Measurements from ENCODE around the gene KCTD1. TPM values are rescaled to one million over a fixed set of nuclear protein-coding genes. Genes with fewer than 3 reads are reported as not detected.

Gene KCTD1
- total and polyA plus RNA-seq, 9 donors = 10.7 to 31.1 (median 22.5) TPM

- Histone ChIP-seq H3K27ac (no peak overlapping the region), H3K36me3 (no peaks in the 10 kb centered on the region), H3K4me1 (ENCODE audit: insufficient read depth) (peaks cover 16% of the 10 kb centered on the region), H3K9me3 (no peaks in the 10 kb centered on the region), H3K4me3 (no peak overlapping the region), H3K27me3 (no peaks in the 10 kb centered on the region)
- no peak for TF ChIP-seq POLR2A (IDR thresholded peaks at IDR 0.05)
- TF ChIP-seq CTCF (IDR thresholded peaks at IDR 0.05) = no peak
- no peak for TF ChIP-seq EP300 (IDR thresholded peaks at IDR 0.05)
- 90 to 93% (median 92%) methylated on average over 4 of the region's 4 CpGs for WGBS, 3 donors
- no peak for DNase-seq
- intact Hi-C loops (cut with DNase I) = loop anchor here in 2 of 4 donors (10.0 kb wide), 4 partner anchors 83 to 167 kb away; no protein-coding TSS in a partner anchor
Observed at GRCh38 chr18:26551695-26552081, 3.3 kb upstream of the KCTD1 start.

GRCh38 chr18:26550998-26551694 is 2.8 kb upstream of the KCTD1 start:
- intact Hi-C loops (cut with DNase I) = loop anchor here in 2 of 4 donors (10.0 kb wide), 4 partner anchors 84 to 166 kb away; no protein-coding TSS in a partner anchor
- 20 to 28% (median 23%) methylated on average over 23 to 28 of the region's 28 CpGs for WGBS, 3 donors
- Histone ChIP-seq H3K9me3 (no peaks in the 10 kb centered on the region), H3K4me1 (ENCODE audit: insufficient read depth) (peaks cover 15% of the 10 kb centered on the region), H3K4me3 (peak overlapping the region; percentile 54), H3K27ac (no peak overlapping the region), H3K36me3 (no peaks in the 10 kb centered on the region), H3K27me3 (no peaks in the 10 kb centered on the region)
- TF ChIP-seq CTCF (IDR thresholded peaks at IDR 0.05) = no peak
- TF ChIP-seq POLR2A (IDR thresholded peaks at IDR 0.05) = no peak
- no peak for TF ChIP-seq EP300 (IDR thresholded peaks at IDR 0.05)
- peak; percentile 18 to 65 (median 31) for DNase-seq

- Histone ChIP-seq H3K9me3 (no peaks in the 10 kb centered on the region), H3K27me3 (no peaks in the 10 kb centered on the region), H3K27ac (peak overlapping the region; percentile 66 to 71), H3K4me3 (peak overlapping the region; percentile 54), H3K4me1 (ENCODE audit: insufficient read depth) (peaks cover 18% of the 10 kb centered on the region), H3K36me3 (no peaks in the 10 kb centered on the region)
- TF ChIP-seq EP300 (IDR thresholded peaks at IDR 0.05) = no peak
- no peak for TF ChIP-seq POLR2A (IDR thresholded peaks at IDR 0.05)
- no peak for TF ChIP-seq CTCF (IDR thresholded peaks at IDR 0.05)
- peak; percentile 57 to 80 (median 70) for DNase-seq
- 0 to 1% (median 0%) methylated on average over 69 to 71 of the region's 71 CpGs for WGBS, 3 donors
- intact Hi-C loops (cut with DNase I) = loop anchor here in 3 of 4 donors (10.0 kb wide), 5 partner anchors 75 to 165 kb away; no protein-coding TSS in a partner anchor
Observed at GRCh38 chr18:26549263-26550094, 1.1 kb upstream of the KCTD1 start.

- no peaks in the 10 kb centered on the region for H3K27me3 ChIP-seq
- H3K4me3 ChIP-seq = peak overlapping the region; percentile 54
- TF ChIP-seq POLR2A (IDR thresholded peaks at IDR 0.05) (no peak), EP300 (IDR thresholded peaks at IDR 0.05) (no peak), CTCF (IDR thresholded peaks at IDR 0.05) (peak; percentile 13 to 33 (median 27))
- peaks cover 18% of the 10 kb centered on the region for H3K4me1 ChIP-seq (ENCODE audit: insufficient read depth)
- no peaks in the 10 kb centered on the region for H3K9me3 ChIP-seq
- H3K27ac ChIP-seq = peak overlapping the region; percentile 31 to 71
- intact Hi-C loops (cut with DNase I) = loop anchor here in 2 of 4 donors (10.0 kb wide), 2 partner anchors 73 to 107 kb away; no protein-coding TSS in a partner anchor
- 4 to 8% (median 5%) methylated on average over 55 to 84 of the region's 84 CpGs for WGBS, 3 donors
- DNase-seq = peak; percentile 77 to 89 (median 81)
- H3K36me3 ChIP-seq = no peaks in the 10 kb centered on the region
Observed at GRCh38 chr18:26547646-26548414, 523 bp downstream of the KCTD1 start.

Measured in ovary (tissue), 9 donors.